GM10248 (cell line): Measurements from ENCODE around the gene RAB3B.
"Not testable (repeated sequence)": the region's sequence is repeated elsewhere in the genome, so short reads cannot be mapped to it uniquely, and the experiment has no call there.

Experiments
- CTCF ChIA-PET: fragments of 300-600 bp; sonication (Branson Sonifier 250); formaldehyde crosslinking; extraction: SDS; loops from one replicate; lab custom pipeline; 2021; ENCODE audit warnings: antibody characterized with exemption; lab: Yijun Ruan, JAX
- POLR2A ChIA-PET: fragments of 350-650 bp; sonication (Branson Sonifier 250); formaldehyde crosslinking; extraction: SDS; loops from one replicate; lab custom pipeline; 2020; ENCODE audit warnings: antibody characterized with exemption; lab: Yijun Ruan, JAX
- DNase-seq: peaks from one replicate; pipeline ENCODE4 v3.0.0; 2012; ENCODE audit errors: extremely low spot score
- TF ChIP-seq, protein P1 (sequence below): IDR thresholded peaks from 2 replicates; pipeline ENCODE4 v1.5.1; 2012; ENCODE audit warnings: mild to moderate bottlenecking, low read depth; ENCODE audit errors: extremely low read depth, missing control alignments, control extremely low read depth

Gene RAB3B

DNA sequence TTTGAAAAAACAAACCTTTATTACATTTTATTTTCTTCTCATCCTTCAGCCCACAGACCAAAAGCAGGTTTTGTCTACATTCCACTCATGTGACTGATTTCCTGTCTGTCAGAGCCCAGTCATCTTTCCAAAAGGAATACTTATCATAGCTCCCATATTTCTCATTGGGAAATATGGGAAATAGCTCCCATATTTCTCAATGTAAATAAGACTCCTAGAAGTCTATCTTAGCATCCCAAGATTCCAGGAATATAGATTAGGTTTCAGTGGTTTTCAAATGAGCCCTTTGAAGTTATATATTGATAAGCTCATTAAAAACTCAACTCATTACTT is 92.8 kb downstream of the RAB3B start:
- CTCF ChIA-PET = interaction anchor here (0.6 to 6.3 kb wide), 25 partner anchors 8 to 399 kb away, joined by 3 to 85 read pairs (median 7); partner anchors contain the start of gene NRDC
- POLR2A ChIA-PET = no interaction called here
- TF ChIP-seq, protein P1, sequence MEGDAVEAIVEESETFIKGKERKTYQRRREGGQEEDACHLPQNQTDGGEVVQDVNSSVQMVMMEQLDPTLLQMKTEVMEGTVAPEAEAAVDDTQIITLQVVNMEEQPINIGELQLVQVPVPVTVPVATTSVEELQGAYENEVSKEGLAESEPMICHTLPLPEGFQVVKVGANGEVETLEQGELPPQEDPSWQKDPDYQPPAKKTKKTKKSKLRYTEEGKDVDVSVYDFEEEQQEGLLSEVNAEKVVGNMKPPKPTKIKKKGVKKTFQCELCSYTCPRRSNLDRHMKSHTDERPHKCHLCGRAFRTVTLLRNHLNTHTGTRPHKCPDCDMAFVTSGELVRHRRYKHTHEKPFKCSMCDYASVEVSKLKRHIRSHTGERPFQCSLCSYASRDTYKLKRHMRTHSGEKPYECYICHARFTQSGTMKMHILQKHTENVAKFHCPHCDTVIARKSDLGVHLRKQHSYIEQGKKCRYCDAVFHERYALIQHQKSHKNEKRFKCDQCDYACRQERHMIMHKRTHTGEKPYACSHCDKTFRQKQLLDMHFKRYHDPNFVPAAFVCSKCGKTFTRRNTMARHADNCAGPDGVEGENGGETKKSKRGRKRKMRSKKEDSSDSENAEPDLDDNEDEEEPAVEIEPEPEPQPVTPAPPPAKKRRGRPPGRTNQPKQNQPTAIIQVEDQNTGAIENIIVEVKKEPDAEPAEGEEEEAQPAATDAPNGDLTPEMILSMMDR = no peak
- no peak for DNase-seq

DNA sequence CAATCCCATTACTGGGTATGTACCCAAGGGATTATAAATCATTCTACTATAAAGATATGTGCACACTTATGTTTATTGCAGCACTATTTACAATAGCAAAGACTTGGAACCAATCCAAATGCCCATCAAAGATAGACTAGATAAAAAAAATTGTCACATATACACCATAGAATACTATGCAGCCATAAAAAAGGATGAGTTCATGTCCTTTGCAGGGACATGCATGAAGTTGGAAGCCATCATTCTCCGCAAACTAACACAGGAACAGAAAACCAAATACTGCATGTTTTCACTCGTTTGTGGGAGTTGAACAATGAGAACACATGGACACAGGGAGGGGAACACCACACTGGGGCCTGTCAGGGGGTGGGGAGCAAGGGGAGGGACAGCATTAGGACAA is 95.8 kb downstream of the RAB3B start:
- DNase-seq, POLR2A ChIA-PET: not testable (repeated sequence)
- CTCF ChIA-PET = interaction anchor here (2.9 to 6.3 kb wide), 2 partner anchors 32 to 104 kb away, joined by 13 to 85 read pairs; no protein-coding TSS in a partner anchor

DNA sequence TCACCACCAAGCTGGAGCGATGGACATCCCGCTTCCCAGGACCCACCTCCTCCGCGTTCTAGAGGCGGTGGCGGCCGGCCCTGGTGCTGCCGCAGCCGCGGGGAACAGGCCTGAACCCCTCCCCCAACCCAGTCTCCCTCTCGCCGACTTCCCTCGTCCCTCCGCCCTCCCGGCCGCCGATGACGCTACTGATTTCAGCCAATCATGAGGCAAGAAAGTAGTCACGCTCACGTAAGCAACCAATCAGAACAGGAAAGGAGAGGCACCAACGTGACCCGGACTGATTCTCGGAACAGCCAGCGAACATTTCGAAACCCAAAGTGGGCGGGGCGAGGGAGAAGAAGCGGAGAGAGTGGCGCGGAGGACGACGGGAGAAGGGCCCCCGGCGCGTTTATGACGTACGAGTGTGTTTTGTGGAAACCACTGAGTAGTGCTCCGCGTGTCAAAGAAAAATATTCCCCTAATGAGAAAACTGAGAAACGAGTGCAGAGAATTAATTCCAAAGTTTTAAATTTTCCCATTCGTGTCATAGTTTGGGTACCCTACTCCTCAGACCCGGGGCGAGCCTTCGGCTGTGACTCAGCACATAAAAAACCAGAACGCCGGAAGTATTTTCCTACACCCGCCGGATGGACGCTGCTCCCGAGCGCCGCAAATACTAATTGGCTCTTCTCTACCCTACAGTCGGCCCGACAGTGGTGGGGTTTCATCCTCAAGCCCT is 111.7 kb downstream of the RAB3B start, which contains the start of gene NRDC:
NRDC (minus strand) TSS at position 112 of the 721 bp plus-strand sequence. CDS start 112 bp downstream, outside the sequence.
- ChIA-PET POLR2A (no interaction called here), CTCF (interaction anchor here (0.7 to 1.8 kb wide), 2 partner anchors 18 to 109 kb away, joined by 3 to 14 read pairs; no protein-coding TSS in a partner anchor)
- peak; percentile 97 for DNase-seq
- TF ChIP-seq, protein P1 = no peak

DNA sequence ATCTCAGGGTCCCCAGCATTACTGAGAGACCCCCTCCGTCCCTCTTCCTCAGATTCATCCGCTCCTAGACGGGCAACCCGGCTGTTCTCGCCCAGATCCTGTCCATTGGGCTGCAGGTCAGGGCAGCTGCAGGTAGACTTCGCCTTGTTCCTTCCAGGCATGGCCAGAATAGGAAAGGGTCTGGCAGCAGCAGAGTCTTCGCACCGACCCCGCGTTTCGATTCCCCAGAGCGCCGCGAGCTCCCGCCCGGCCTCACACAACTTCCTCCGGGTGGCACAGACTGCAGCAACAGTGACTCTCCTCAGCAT is 112.2 kb downstream of the RAB3B start:
- ChIA-PET POLR2A (no interaction called here), CTCF (interaction anchor here (1.3 to 1.8 kb wide), 2 partner anchors 15 to 18 kb away, joined by 4 to 14 read pairs; no protein-coding TSS in a partner anchor)
- TF ChIP-seq, protein P1 = no peak
- DNase-seq = no peak

DNA sequence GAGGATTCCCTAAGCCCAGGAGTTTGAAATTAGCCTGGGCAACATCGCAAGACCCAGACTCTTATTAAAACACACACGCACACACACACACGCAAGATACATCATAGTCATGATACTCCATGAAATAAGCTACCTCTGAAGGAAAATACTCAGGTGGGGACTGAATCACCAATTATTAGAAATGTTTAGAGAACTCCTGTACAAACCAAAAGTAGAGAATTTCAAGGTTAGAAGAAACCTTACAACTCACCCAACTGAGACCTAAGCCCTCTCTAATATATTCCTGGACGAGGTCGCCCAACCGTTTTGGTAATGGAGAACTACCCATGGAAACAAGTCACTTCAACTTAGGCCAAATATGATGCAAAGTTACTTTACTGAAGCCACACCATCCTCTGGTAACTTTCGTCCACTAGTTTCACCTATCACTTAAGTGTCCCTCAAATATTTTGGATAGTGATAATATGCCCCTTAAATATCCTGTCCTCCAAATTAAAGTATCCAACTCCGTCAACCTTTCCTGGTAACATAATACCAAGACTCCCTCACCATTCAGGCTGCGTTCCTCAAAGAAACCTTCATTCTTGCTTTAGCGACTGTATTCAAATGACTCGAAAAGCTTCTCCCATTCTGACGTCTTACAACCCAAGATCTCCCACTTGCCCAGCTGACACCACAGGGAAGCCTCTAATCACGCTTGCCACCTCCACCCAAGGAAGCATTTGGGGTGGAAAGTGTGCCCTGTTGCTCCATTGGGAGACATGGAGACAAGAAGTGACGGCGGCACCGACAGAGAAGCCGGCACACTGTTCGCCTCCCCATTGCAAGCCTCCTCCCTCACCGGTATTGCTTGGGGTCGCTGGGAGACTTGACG is 112.8 kb downstream of the RAB3B start:
- POLR2A ChIA-PET = interaction anchor here (0.6 kb wide), 1 partner anchor 1326 kb away, joined by 7 read pairs; no protein-coding TSS in a partner anchor
- TF ChIP-seq, protein P1 = no peak
- DNase-seq = peak; percentile 11
- CTCF ChIA-PET = interaction anchor here (1.1 to 1.6 kb wide), 3 partner anchors 11 to 14 kb away, joined by 3 to 4 read pairs (median 3); no protein-coding TSS in a partner anchor

DNA sequence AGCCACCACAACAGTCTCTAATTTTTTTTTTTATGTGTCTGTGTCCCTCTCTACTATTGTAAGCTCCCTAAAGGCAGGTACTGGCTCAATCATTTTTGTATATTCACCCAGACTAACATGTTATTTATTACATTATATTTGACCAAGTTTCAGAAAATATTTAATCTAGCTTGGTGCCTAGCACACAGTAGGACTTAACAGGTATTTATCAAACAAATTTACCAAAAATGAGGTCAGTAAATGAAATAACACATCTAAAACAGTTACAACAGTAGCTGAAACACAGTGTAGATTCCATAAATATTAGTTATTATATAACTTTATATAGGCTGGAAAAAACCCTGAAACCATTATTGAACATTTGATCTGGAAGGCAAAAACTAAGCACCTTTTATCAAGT is 114.7 kb downstream of the RAB3B start:
- POLR2A ChIA-PET = interaction anchor here (0.6 kb wide), 1 partner anchor 10 kb away, joined by 4 read pairs; no protein-coding TSS in a partner anchor
- TF ChIP-seq, protein P1 = no peak
- DNase-seq = no peak

More for the DNA sequence above, 114.7 kb downstream of the RAB3B start:
- CTCF ChIA-PET = interaction anchor here (1.1 to 1.9 kb wide), 4 partner anchors 10 to 72 kb away, joined by 3 to 6 read pairs (median 3); no protein-coding TSS in a partner anchor
